ENCODE measurements around the gene SLC43A2. TPM values are rescaled to one million over a fixed set of nuclear protein-coding genes. Genes with fewer than 3 reads are reported as not detected.

The SLC43A2 gene
- total RNA-seq, 1 donor from 2014 or later: 5.2 TPM

DNA sequence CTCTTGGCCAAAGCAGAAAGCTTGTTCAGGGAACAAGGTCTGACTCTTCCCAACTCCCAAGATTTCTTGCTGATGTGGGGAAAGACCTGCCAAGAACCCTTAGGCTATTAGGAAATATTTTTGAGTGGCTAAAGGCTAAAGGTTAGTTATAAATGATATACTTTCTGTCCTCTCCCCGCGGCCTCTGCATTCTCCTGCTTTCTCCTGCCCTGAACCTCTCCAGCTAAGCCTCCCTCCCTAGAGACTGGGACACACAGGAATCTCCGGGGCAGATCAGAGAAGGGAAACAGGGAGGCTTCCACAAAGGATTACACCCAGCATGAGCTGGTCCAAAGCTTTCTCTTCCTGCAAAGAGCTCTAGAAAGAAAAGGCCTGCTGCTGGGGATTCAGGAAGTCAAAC lies 2.3 kb downstream of the SLC43A2 start:
- TF ChIP-seq, protein P1, sequence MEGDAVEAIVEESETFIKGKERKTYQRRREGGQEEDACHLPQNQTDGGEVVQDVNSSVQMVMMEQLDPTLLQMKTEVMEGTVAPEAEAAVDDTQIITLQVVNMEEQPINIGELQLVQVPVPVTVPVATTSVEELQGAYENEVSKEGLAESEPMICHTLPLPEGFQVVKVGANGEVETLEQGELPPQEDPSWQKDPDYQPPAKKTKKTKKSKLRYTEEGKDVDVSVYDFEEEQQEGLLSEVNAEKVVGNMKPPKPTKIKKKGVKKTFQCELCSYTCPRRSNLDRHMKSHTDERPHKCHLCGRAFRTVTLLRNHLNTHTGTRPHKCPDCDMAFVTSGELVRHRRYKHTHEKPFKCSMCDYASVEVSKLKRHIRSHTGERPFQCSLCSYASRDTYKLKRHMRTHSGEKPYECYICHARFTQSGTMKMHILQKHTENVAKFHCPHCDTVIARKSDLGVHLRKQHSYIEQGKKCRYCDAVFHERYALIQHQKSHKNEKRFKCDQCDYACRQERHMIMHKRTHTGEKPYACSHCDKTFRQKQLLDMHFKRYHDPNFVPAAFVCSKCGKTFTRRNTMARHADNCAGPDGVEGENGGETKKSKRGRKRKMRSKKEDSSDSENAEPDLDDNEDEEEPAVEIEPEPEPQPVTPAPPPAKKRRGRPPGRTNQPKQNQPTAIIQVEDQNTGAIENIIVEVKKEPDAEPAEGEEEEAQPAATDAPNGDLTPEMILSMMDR (IDR thresholded peaks at IDR 0.05): no peak
- TF ChIP-seq POLR2A (IDR thresholded peaks at IDR 0.05) (no peak), POLR2AphosphoS5 (IDR thresholded peaks at IDR 0.05; ENCODE audit: insufficient read depth in 1 of 2, low read depth in 1 of 2) (no peak)
- Histone ChIP-seq H3K4me1 (peaks cover 16% of the 10 kb centered on the region), H3K9me3 (no peaks in the 10 kb centered on the region), H3K27me3 (no peaks in the 10 kb centered on the region), H3K4me3 (no peak overlapping the region), H3K27ac (no peak overlapping the region), H3K36me3 (no peaks in the 10 kb centered on the region)
- intact Hi-C loops (cut with DNase I): no loop called here
- DNase-seq (ENCODE audit: extremely low spot score in 2 of 2): no peak

DNA sequence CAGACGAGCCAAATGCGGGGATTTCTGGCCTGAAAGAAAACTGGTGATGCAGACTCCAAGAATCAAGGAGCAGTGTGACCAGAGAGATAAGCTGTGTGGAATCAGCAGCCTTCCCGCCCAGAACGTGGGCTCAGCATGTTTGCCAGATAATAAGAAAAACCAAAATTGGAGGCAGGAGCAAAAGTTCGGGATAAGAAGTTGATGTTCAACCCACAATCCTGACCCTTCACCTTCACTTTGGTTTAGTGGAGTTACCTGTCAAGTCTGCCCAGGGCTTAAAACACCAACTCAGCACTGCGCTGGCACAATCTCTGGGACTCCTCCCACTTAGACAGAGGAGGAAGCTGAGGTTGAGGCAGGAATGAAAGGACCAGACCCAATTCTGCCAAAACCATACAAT lies 3.1 kb downstream of the SLC43A2 start:
- Histone ChIP-seq H3K27ac (no peak overlapping the region), H3K4me1 (peaks cover 16% of the 10 kb centered on the region)
- intact Hi-C loops (cut with DNase I): no loop called here

GRCh38 chr17:1625053-1625452 lies 3.6 kb downstream of the SLC43A2 start:
- H3K36me3 ChIP-seq: no peaks in the 10 kb centered on the region
- no peaks in the 10 kb centered on the region for H3K27me3 ChIP-seq
- H3K4me3 ChIP-seq: no peak overlapping the region
- no peaks in the 10 kb centered on the region for H3K9me3 ChIP-seq
- TF ChIP-seq POLR2A (IDR thresholded peaks at IDR 0.05): no peak
- TF ChIP-seq, protein P1 (IDR thresholded peaks at IDR 0.05): no peak
- no peak for TF ChIP-seq POLR2AphosphoS5 (IDR thresholded peaks at IDR 0.05; ENCODE audit: insufficient read depth in 1 of 2, low read depth in 1 of 2)
- intact Hi-C loops (cut with DNase I): no loop called here
- H3K4me1 ChIP-seq: peaks cover 16% of the 10 kb centered on the region
- H3K27ac ChIP-seq: no peak overlapping the region
- DNase-seq (ENCODE audit: extremely low spot score in 2 of 2): no peak

More for the DNA sequence above, 3.1 kb downstream of the SLC43A2 start:
- TF ChIP-seq POLR2A (IDR thresholded peaks at IDR 0.05) (no peak), POLR2AphosphoS5 (IDR thresholded peaks at IDR 0.05; ENCODE audit: insufficient read depth in 1 of 2, low read depth in 1 of 2) (no peak)
- TF ChIP-seq, protein P1 (IDR thresholded peaks at IDR 0.05): no peak
- no peaks in the 10 kb centered on the region for H3K36me3 ChIP-seq
- H3K27me3 ChIP-seq: no peaks in the 10 kb centered on the region
- DNase-seq (ENCODE audit: extremely low spot score in 2 of 2): no peak
- no peak overlapping the region for H3K4me3 ChIP-seq
- H3K9me3 ChIP-seq: no peaks in the 10 kb centered on the region

DNA sequence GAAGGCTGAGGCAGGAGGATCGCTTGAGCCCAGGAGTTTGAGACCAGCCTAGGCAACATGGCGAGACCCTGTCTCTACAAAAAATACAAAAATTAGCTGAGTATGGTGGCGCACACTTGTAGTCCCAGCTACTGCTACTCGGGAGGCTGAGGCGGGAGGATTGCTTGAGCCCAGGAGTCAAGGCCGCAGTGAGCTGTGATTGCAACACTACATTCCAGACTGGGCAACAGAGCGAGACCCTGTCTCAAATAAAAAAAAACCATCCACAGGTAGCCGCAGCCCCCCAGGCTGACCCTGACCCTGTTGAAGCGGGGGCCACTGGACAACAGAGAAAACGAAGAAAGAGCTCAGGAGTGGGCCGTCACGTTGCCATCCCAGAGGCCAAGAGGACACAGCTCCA lies 4.0 kb downstream of the SLC43A2 start:
- Histone ChIP-seq H3K9me3 (no peaks in the 10 kb centered on the region), H3K27ac (no peak overlapping the region), H3K27me3 (no peaks in the 10 kb centered on the region), H3K4me3 (no peak overlapping the region), H3K36me3 (no peaks in the 10 kb centered on the region), H3K4me1 (peaks cover 12% of the 10 kb centered on the region)
- intact Hi-C loops (cut with DNase I): loop anchor here (5.0 kb wide), 1 partner anchor 598 kb away; no protein-coding TSS in a partner anchor
- no peak for DNase-seq (ENCODE audit: extremely low spot score in 2 of 2)
- TF ChIP-seq, protein P1 (IDR thresholded peaks at IDR 0.05): no peak
- TF ChIP-seq POLR2A (IDR thresholded peaks at IDR 0.05) (no peak), POLR2AphosphoS5 (IDR thresholded peaks at IDR 0.05; ENCODE audit: insufficient read depth in 1 of 2, low read depth in 1 of 2) (no peak)

- no peak overlapping the region for H3K4me3 ChIP-seq
- no peak for DNase-seq (ENCODE audit: extremely low spot score in 2 of 2)
- intact Hi-C loops (cut with DNase I): loop anchor here (5.0 kb wide), 1 partner anchor 599 kb away; no protein-coding TSS in a partner anchor
- H3K9me3 ChIP-seq: no peaks in the 10 kb centered on the region
- H3K4me1 ChIP-seq: peaks cover 3% of the 10 kb centered on the region
- TF ChIP-seq, protein P1 (IDR thresholded peaks at IDR 0.05): no peak
- TF ChIP-seq POLR2AphosphoS5 (IDR thresholded peaks at IDR 0.05; ENCODE audit: insufficient read depth in 1 of 2, low read depth in 1 of 2): no peak
- no peak for TF ChIP-seq POLR2A (IDR thresholded peaks at IDR 0.05)
- no peaks in the 10 kb centered on the region for H3K27me3 ChIP-seq
- H3K36me3 ChIP-seq: no peaks in the 10 kb centered on the region
- H3K27ac ChIP-seq: no peak overlapping the region
Measured at GRCh38 chr17:1623057-1623630, 5.5 kb downstream of the SLC43A2 start.
